ENCODE measurements around the gene AGBL1.

AGBL1 gene
- 0 to 0.10 (median 0) reads per million in 9 experiments for total RNA-seq

- no peak for ATAC-seq (replicated peaks)
- H3K27me3 Mint-ChIP-seq = peaks cover 41 to 56% of the 10 kb centered on the region in 2 donors
- H3K4me1 Mint-ChIP-seq (ENCODE audit: low read depth in 2 of 2) = peaks cover 0 to 2% of the 10 kb centered on the region in 2 donors
- no peaks in the 10 kb centered on the region for H3K36me3 Mint-ChIP-seq (ENCODE audit: insufficient read depth)
- DNase-seq = no peak
- H3K9me3 Mint-ChIP-seq = peaks cover 0 to 1% of the 10 kb centered on the region in 2 donors
- no peak within 1 kb of the TSS for H3K4me3 Mint-ChIP-seq
- H3K27ac Mint-ChIP-seq = no peak within 1 kb of the TSS
Observed at GRCh38 chr15:86079508-86080266, at the start of gene AGBL1. TSS of gene AGBL1 (plus strand) at chr15:86079871.

DNA sequence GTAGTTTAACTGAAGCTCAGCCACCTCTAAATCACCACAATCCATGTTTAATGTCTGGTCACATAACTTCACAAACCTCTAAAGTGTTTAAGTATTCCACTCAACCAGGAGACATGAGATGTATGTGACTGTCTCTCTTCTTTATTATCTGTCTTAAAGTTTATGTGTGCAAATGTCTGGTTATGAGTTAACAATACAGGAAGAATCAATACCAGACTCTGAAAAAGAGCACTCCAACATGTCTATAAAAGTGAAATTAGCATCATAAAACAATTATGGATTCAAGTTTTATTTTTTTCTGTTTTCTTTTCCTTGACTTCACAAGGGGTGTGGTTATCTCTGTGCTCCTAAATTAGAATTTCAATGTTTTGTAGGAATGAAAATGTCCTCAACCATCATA is 44.8 kb upstream of the AGBL1 start:
- no peak for DNase-seq
- H3K36me3 Mint-ChIP-seq (ENCODE audit: insufficient read depth) = no peaks in the 10 kb centered on the region
- H3K9me3 Mint-ChIP-seq = no peaks in the 10 kb centered on the region
- H3K4me3 Mint-ChIP-seq = no peak overlapping the region
- no peak for ATAC-seq (replicated peaks)
- H3K27me3 Mint-ChIP-seq = peaks cover 11 to 12% of the 10 kb centered on the region in 2 donors
- H3K27ac Mint-ChIP-seq = peak overlapping the region in 1 of 2 donors; percentile 20
- H3K4me1 Mint-ChIP-seq (ENCODE audit: low read depth in 2 of 2) = no peaks in the 10 kb centered on the region

GRCh38 chr15:86036243-86036642 is 43.4 kb upstream of the AGBL1 start:
- ATAC-seq (replicated peaks) (no peak), DNase-seq (no peak)
- Mint-ChIP-seq H3K4me3 (no peak overlapping the region), H3K27ac (no peak overlapping the region), H3K9me3 (no peaks in the 10 kb centered on the region), H3K4me1 (ENCODE audit: low read depth in 2 of 2) (no peaks in the 10 kb centered on the region), H3K27me3 (peaks cover 19 to 20% of the 10 kb centered on the region in 2 donors), H3K36me3 (ENCODE audit: insufficient read depth) (no peaks in the 10 kb centered on the region)

- Mint-ChIP-seq H3K36me3 (ENCODE audit: insufficient read depth) (no peaks in the 10 kb centered on the region), H3K4me1 (ENCODE audit: low read depth in 2 of 2) (no peaks in the 10 kb centered on the region), H3K4me3 (no peak overlapping the region), H3K27me3 (peaks cover 25 to 34% of the 10 kb centered on the region in 2 donors), H3K27ac (no peak overlapping the region), H3K9me3 (no peaks in the 10 kb centered on the region)
- ATAC-seq (replicated peaks) (no peak), DNase-seq (no peak)
Observed at GRCh38 chr15:86038491-86038890, 41.2 kb upstream of the AGBL1 start.

GRCh38 chr15:86040356-86041033 is 39.2 kb upstream of the AGBL1 start:
- H3K36me3 Mint-ChIP-seq (ENCODE audit: insufficient read depth) = no peaks in the 10 kb centered on the region
- no peak overlapping the region for H3K4me3 Mint-ChIP-seq
- H3K27me3 Mint-ChIP-seq = peaks cover 25 to 40% of the 10 kb centered on the region in 2 donors
- DNase-seq (no peak), ATAC-seq (replicated peaks) (no peak)
- no peak overlapping the region for H3K27ac Mint-ChIP-seq
- no peaks in the 10 kb centered on the region for H3K9me3 Mint-ChIP-seq
- peaks cover 0 to 3% of the 10 kb centered on the region in 2 donors for H3K4me1 Mint-ChIP-seq (ENCODE audit: low read depth in 2 of 2)

DNA sequence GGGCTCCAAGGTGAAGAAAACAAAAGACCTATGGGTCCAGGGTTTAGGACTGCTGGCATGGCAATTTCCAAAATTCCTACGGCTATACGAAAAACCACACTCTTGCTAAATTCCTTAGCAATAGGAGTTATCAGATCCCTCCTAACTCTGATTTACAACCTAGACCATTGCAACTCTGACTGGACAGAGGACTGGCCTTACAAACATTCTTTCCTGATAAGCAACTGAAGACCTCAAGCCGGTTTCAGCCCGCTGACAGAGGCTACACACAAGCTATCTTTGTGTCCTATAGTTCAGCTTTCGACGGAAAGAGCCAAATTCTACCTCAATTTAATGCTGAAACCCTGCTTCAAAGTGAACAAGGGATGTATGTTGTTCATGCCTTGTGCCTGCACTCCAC is 38.3 kb upstream of the AGBL1 start:
- ATAC-seq (replicated peaks) = no peak
- Mint-ChIP-seq H3K4me1 (ENCODE audit: low read depth in 2 of 2) (peaks cover 0 to 3% of the 10 kb centered on the region in 2 donors), H3K27ac (no peak overlapping the region), H3K36me3 (ENCODE audit: insufficient read depth) (no peaks in the 10 kb centered on the region), H3K9me3 (no peaks in the 10 kb centered on the region), H3K27me3 (peaks cover 25 to 41% of the 10 kb centered on the region in 2 donors), H3K4me3 (no peak overlapping the region)
- no peak for DNase-seq

- H3K27me3 Mint-ChIP-seq = peaks cover 25 to 41% of the 10 kb centered on the region in 2 donors
- no peaks in the 10 kb centered on the region for H3K36me3 Mint-ChIP-seq (ENCODE audit: insufficient read depth)
- H3K4me3 Mint-ChIP-seq = no peak overlapping the region
- H3K9me3 Mint-ChIP-seq = no peaks in the 10 kb centered on the region
- peaks cover 0 to 3% of the 10 kb centered on the region in 2 donors for H3K4me1 Mint-ChIP-seq (ENCODE audit: low read depth in 2 of 2)
- ATAC-seq (replicated peaks) (no peak), DNase-seq (no peak)
- no peak overlapping the region for H3K27ac Mint-ChIP-seq
Observed at GRCh38 chr15:86042226-86042625, 37.4 kb upstream of the AGBL1 start.

DNA sequence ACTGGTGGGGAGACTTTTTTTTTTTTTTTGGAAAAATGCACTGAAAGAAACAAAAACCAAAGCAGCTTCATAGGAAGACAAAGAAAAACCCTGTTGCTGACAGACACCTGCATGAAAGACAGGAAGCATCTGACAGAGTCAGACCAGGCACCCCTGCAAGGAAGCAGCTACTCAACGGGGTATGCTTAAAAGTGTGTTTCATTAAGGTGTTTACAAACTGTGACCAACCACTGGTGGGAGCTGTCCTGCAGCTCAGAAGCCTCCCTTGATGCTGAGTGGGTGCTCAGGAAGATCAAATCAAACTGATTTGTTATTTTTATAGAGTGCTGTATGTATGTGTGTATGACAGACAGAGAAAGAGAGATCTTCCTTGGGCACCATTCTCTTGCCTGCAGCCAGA is 34.7 kb upstream of the AGBL1 start:
- Mint-ChIP-seq H3K4me3 (no peak overlapping the region), H3K9me3 (no peaks in the 10 kb centered on the region), H3K27me3 (peaks cover 13 to 28% of the 10 kb centered on the region in 2 donors), H3K36me3 (ENCODE audit: insufficient read depth) (no peaks in the 10 kb centered on the region), H3K4me1 (ENCODE audit: low read depth in 2 of 2) (peaks cover 0 to 3% of the 10 kb centered on the region in 2 donors), H3K27ac (no peak overlapping the region)
- ATAC-seq (replicated peaks) = peak; percentile 35
- no peak for DNase-seq

DNA sequence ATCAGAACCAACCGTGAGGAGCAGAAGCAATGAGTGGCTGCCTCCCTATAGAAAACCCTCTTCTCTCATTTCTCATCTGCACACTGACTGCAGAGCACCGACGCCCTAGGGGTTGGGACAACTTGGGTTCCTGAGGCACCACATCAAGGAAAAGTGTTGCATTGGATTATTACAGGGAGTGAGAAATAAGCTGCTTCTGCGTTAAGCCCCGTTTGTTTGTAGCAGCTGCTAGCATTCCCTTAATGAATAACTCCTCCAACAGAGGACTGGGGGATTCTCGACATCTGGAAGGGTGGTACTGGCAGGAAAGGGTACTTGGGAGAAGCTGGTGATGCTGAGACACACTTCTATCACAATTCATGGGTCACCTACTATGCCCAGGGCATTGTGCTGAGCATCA is 25.3 kb upstream of the AGBL1 start:
- DNase-seq (no peak), ATAC-seq (replicated peaks) (no peak)
- H3K4me1 Mint-ChIP-seq (ENCODE audit: low read depth in 2 of 2) = no peaks in the 10 kb centered on the region
- H3K36me3 Mint-ChIP-seq (ENCODE audit: insufficient read depth) = no peaks in the 10 kb centered on the region
- H3K9me3 Mint-ChIP-seq = no peaks in the 10 kb centered on the region
- H3K4me3 Mint-ChIP-seq = no peak overlapping the region
- peaks cover 18 to 20% of the 10 kb centered on the region in 2 donors for H3K27me3 Mint-ChIP-seq
- H3K27ac Mint-ChIP-seq = no peak overlapping the region

DNA sequence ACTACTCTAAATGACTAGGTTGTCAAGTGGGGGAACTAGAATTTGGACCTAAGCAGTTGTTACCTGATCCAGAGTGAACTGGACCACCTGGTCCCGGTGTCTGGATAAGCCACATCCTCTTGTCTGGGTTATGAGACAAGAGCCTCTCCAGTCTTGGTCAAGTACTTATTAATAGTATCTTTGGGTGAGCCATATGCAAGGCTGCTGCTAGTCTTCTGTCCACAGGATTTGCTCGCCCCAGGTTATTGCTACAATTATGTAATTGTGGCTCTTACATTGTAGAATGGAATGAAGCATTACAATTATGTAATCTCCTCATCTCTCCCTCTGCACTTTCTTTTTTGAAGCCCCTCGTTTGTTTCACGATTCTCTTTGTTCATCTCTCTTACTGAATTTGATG is 24.0 kb upstream of the AGBL1 start:
- H3K4me1 Mint-ChIP-seq (ENCODE audit: low read depth in 2 of 2) = no peaks in the 10 kb centered on the region
- no peak for ATAC-seq (replicated peaks)

GRCh38 chr15:86059851-86060250 is 19.8 kb upstream of the AGBL1 start:
- no peak overlapping the region for H3K4me3 Mint-ChIP-seq
- ATAC-seq (replicated peaks) (no peak), DNase-seq (no peak)
- no peaks in the 10 kb centered on the region for H3K36me3 Mint-ChIP-seq (ENCODE audit: insufficient read depth)
- H3K27me3 Mint-ChIP-seq = peaks cover 39 to 40% of the 10 kb centered on the region in 2 donors
- no peak overlapping the region for H3K27ac Mint-ChIP-seq
- H3K4me1 Mint-ChIP-seq (ENCODE audit: low read depth in 2 of 2) = no peaks in the 10 kb centered on the region
- no peaks in the 10 kb centered on the region for H3K9me3 Mint-ChIP-seq

More for the DNA sequence above, 24.0 kb upstream of the AGBL1 start:
- no peaks in the 10 kb centered on the region for H3K9me3 Mint-ChIP-seq
- H3K4me3 Mint-ChIP-seq = no peak overlapping the region
- H3K36me3 Mint-ChIP-seq (ENCODE audit: insufficient read depth) = no peaks in the 10 kb centered on the region
- no peak for DNase-seq
- H3K27ac Mint-ChIP-seq = no peak overlapping the region
- H3K27me3 Mint-ChIP-seq = peaks cover 18 to 27% of the 10 kb centered on the region in 2 donors

- Mint-ChIP-seq H3K27me3 (peaks cover 37 to 40% of the 10 kb centered on the region in 2 donors), H3K4me3 (no peak overlapping the region)
Observed at GRCh38 chr15:86060674-86061073, 19.0 kb upstream of the AGBL1 start.

DNA sequence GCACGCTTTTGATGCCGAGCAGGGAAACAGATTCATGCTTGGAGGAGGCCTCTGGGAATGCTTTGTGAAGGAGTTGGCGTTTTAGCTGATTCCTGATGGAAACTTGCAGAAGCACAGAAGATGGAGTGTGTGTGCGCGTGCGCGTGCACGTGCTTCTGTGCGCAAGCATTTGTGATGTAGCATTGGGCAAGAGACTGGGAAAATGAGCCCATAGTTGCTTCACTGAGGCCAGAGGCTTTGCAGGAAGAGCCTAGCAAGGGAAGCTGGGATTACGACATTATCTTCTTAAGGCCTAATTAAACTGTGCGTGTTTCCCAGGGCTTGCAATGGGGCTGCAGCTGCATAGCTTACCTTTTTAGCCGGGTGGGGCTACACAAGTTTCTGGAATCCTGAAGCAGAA is 18.1 kb upstream of the AGBL1 start:
- peaks cover 30 to 33% of the 10 kb centered on the region in 2 donors for H3K27me3 Mint-ChIP-seq
- no peak for ATAC-seq (replicated peaks)
- no peaks in the 10 kb centered on the region for H3K36me3 Mint-ChIP-seq (ENCODE audit: insufficient read depth)
- no peak overlapping the region for H3K27ac Mint-ChIP-seq
- no peak for DNase-seq
- H3K4me1 Mint-ChIP-seq (ENCODE audit: low read depth in 2 of 2) = no peaks in the 10 kb centered on the region
- peaks cover 0 to under 1% of the 10 kb centered on the region in 2 donors for H3K9me3 Mint-ChIP-seq
- no peak overlapping the region for H3K4me3 Mint-ChIP-seq

More at GRCh38 chr15:86060674-86061073, 19.0 kb upstream of the AGBL1 start:
- no peaks in the 10 kb centered on the region for H3K4me1 Mint-ChIP-seq (ENCODE audit: low read depth in 2 of 2)
- no peaks in the 10 kb centered on the region for H3K9me3 Mint-ChIP-seq
- DNase-seq (no peak), ATAC-seq (replicated peaks) (no peak)
- H3K36me3 Mint-ChIP-seq (ENCODE audit: insufficient read depth) = no peaks in the 10 kb centered on the region
- H3K27ac Mint-ChIP-seq = no peak overlapping the region

All from effector memory CD8-positive, alpha-beta T cell (primary cell).